Measurements from ENCODE around the gene C6orf120. TPM values are rescaled to one million over a fixed set of nuclear protein-coding genes. Genes with fewer than 3 reads are reported as not detected.

C6orf120 gene
- total RNA-seq, 6 donors from 2014 or later: 16.8 to 33.5 (median 26.9) TPM

GRCh38 chr6:169738204-169738975 is 36.5 kb downstream of the C6orf120 start:
- TF ChIP-seq POLR2A (IDR thresholded peaks at IDR 0.05) (no peak), EP300 (IDR thresholded peaks at IDR 0.05) (no peak), CTCF (IDR thresholded peaks at IDR 0.05) (no peak), POLR2AphosphoS5 (IDR thresholded peaks at IDR 0.05) (no peak)
- Histone ChIP-seq H3K36me3 (no peaks in the 10 kb centered on the region), H3K27me3 (no peaks in the 10 kb centered on the region), H3K9me3 (no peaks in the 10 kb centered on the region), H3K27ac (no peak overlapping the region), H3K4me3 (no peak overlapping the region), H3K4me1 (no peaks in the 10 kb centered on the region)
- ATAC-seq (ENCODE audit: low FRiP score in 2 of 2) (peak in 1 of 2 donors; percentile 49), DNase-seq (no peak)
- 71 to 79% methylated on average over 9 of the region's 9 CpGs for WGBS, 2 donors

- H3K27ac ChIP-seq: no peak overlapping the region
Measured at GRCh38 chr6:169738976-169739529, 37.1 kb downstream of the C6orf120 start.

GRCh38 chr6:169741344-169741743 is 39.4 kb downstream of the C6orf120 start:
- no peak overlapping the region for H3K4me3 ChIP-seq
- no peak for TF ChIP-seq POLR2AphosphoS5 (IDR thresholded peaks at IDR 0.05)
- no peak for TF ChIP-seq CTCF (IDR thresholded peaks at IDR 0.05)
- TF ChIP-seq EP300 (IDR thresholded peaks at IDR 0.05): no peak
- TF ChIP-seq POLR2A (IDR thresholded peaks at IDR 0.05): no peak
- H3K36me3 ChIP-seq: no peaks in the 10 kb centered on the region
- ATAC-seq (ENCODE audit: low FRiP score in 2 of 2) (no peak), DNase-seq (no peak)
- H3K4me1 ChIP-seq: no peaks in the 10 kb centered on the region
- no peaks in the 10 kb centered on the region for H3K27me3 ChIP-seq
- no peak overlapping the region for H3K27ac ChIP-seq
- H3K9me3 ChIP-seq: peaks cover 0 to 2% (median 0%) of the 10 kb centered on the region in 4 donors

More at GRCh38 chr6:169738976-169739529, 37.1 kb downstream of the C6orf120 start:
- TF ChIP-seq POLR2AphosphoS5 (IDR thresholded peaks at IDR 0.05): no peak
- no peak for TF ChIP-seq EP300 (IDR thresholded peaks at IDR 0.05)
- TF ChIP-seq CTCF (IDR thresholded peaks at IDR 0.05): no peak
- no peak for TF ChIP-seq POLR2A (IDR thresholded peaks at IDR 0.05)
- no peak overlapping the region for H3K4me3 ChIP-seq
- H3K4me1 ChIP-seq: no peaks in the 10 kb centered on the region
- no peaks in the 10 kb centered on the region for H3K27me3 ChIP-seq
- 80 to 89% methylated on average over 2 of the region's 2 CpGs for WGBS, 2 donors
- DNase-seq: no peak
- no peak for ATAC-seq (ENCODE audit: low FRiP score in 2 of 2)
- H3K36me3 ChIP-seq: no peaks in the 10 kb centered on the region
- no peaks in the 10 kb centered on the region for H3K9me3 ChIP-seq

DNA sequence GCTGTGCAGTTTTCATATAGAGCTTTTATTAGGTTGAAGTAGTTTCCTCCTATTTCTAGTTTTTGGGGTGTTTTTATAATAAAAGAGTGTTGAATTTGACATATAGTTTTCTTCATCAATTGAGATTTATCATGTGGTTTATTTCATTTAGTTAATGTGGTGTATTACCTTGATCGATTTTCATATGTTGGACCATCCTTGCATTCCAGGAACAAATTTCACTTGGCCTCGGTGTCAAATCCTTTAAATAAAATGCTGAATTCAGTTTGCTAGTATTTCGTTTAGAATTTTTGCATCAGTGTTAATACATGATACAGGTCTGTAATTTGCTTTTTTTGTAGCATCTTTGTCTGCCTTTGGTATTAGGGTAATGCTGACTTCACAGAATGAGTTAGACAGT is 43.5 kb downstream of the C6orf120 start:
- Histone ChIP-seq H3K4me1 (peaks cover 4 to 10% (median 6%) of the 10 kb centered on the region in 4 donors), H3K9me3 (peaks cover 0 to 2% (median 0%) of the 10 kb centered on the region in 4 donors), H3K36me3 (no peaks in the 10 kb centered on the region), H3K4me3 (no peak overlapping the region), H3K27ac (no peak overlapping the region), H3K27me3 (no peaks in the 10 kb centered on the region)
- no peak for TF ChIP-seq CTCF (IDR thresholded peaks at IDR 0.05)
- 88 to 92% methylated on average over 3 of the region's 3 CpGs for WGBS, 2 donors
- DNase-seq (no peak), ATAC-seq (ENCODE audit: low FRiP score in 2 of 2) (no peak)

DNA sequence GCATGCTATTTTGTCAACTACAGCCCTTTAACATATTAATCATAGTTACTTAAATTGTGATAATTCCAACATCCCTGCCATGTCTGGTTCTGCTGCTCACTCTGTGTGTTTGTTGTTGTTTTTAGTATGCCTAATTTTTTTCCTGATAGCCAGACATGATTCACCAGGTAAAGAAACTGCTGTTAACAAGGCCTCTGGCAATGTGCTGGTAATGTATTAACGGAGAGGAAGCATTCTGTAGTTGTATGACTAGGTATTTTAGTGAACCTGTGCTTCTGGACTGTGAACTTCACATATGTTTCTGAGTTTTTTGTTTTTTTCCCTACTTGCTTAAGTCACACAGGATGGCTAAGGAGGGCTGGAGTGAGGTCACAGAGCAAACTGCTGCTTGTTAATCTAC is 44.6 kb downstream of the C6orf120 start:
- WGBS, 2 donors: 93 to 95% methylated on average over 1 of the region's 1 CpG
- peaks cover 0 to 2% (median 0%) of the 10 kb centered on the region in 4 donors for H3K9me3 ChIP-seq
- ATAC-seq (ENCODE audit: low FRiP score in 2 of 2) (no peak), DNase-seq (no peak)
- TF ChIP-seq CTCF (IDR thresholded peaks at IDR 0.05) (no peak), EP300 (IDR thresholded peaks at IDR 0.05) (no peak), POLR2AphosphoS5 (IDR thresholded peaks at IDR 0.05) (no peak), POLR2A (IDR thresholded peaks at IDR 0.05) (no peak)
- no peak overlapping the region for H3K27ac ChIP-seq
- H3K4me3 ChIP-seq: no peak overlapping the region
- no peaks in the 10 kb centered on the region for H3K27me3 ChIP-seq
- H3K4me1 ChIP-seq: peaks cover 9 to 13% (median 11%) of the 10 kb centered on the region in 4 donors
- H3K36me3 ChIP-seq: no peaks in the 10 kb centered on the region

All from upper lobe of left lung (tissue), 6 donors.